Cardiac fibroblast (primary cell): ENCODE results near the gene FBLIM1.

ENCODE experiments used
- DNase-seq, 2 donors: peaks; one replicate each; pipeline versions ENCODE4 v3.0.0 to v3.0.0-alpha.2; 2010; ENCODE audit warnings: low read depth in 2 of 2
- H3K4me3 ChIP-seq, 2 donors: replicated peaks in 1 of 2; 1 replicate in 1 of 2; 2 replicates in 1 of 2; pipeline ENCODE4 v1.5.1; 2011; ENCODE audit warnings: low read depth in 2 of 2, low read length in 2 of 2, mild to moderate bottlenecking in 2 of 2, moderate library complexity in 1 of 2
- CTCF ChIP-seq: IDR thresholded peaks from one replicate; pipeline ENCODE4 v1.5.1; 2011; ENCODE audit warnings: low read depth, mild to moderate bottlenecking, low read length, inconsistent platforms

FBLIM1 gene

GRCh38 chr1:15748264-15748663 is 10.3 kb upstream of the FBLIM1 start:
- DNase-seq = no peak
- H3K4me3 ChIP-seq = no peak overlapping the region
- no peak for TF ChIP-seq CTCF

- no peak for TF ChIP-seq CTCF
- no peak for DNase-seq
- H3K4me3 ChIP-seq = no peak overlapping the region
Measured at GRCh38 chr1:15748690-15749398, 9.8 kb upstream of the FBLIM1 start.

- peak; percentile 32 to 77 for DNase-seq
- no peak for TF ChIP-seq CTCF
- no peak overlapping the region for H3K4me3 ChIP-seq
Measured at GRCh38 chr1:15749399-15750291, 8.9 kb upstream of the FBLIM1 start.

- TF ChIP-seq CTCF = no peak
- no peak overlapping the region for H3K4me3 ChIP-seq
- DNase-seq = no peak
Measured at GRCh38 chr1:15750924-15751323, 7.7 kb upstream of the FBLIM1 start.

- TF ChIP-seq CTCF = no peak
- DNase-seq = no peak
- H3K4me3 ChIP-seq = no peak overlapping the region
Measured at GRCh38 chr1:15751717-15752116, 6.9 kb upstream of the FBLIM1 start.

GRCh38 chr1:15753776-15754175 is 4.8 kb upstream of the FBLIM1 start:
- DNase-seq = no peak
- H3K4me3 ChIP-seq = no peak overlapping the region
- TF ChIP-seq CTCF = no peak
